Nephron (organoid): ENCODE data around the gene GALNTL6.

ENCODE experiments used
- H3K27ac Mint-ChIP-seq, 3 experiments: 2 replicates each; pipeline ENCODE4 v1.8.0; 2020; ENCODE audit warnings: mixed read lengths in 3 of 3, mild to moderate bottlenecking in 2 of 3, moderate library complexity in 1 of 3
- H3K27me3 Mint-ChIP-seq: 2 replicates; pipeline ENCODE4 v1.8.0; 2021; ENCODE audit warnings: low read depth, mild to moderate bottlenecking, moderate library complexity, mixed read lengths
- H3K36me3 Mint-ChIP-seq: 2 replicates; pipeline ENCODE4 v1.8.0; 2020; ENCODE audit warnings: low read depth, mixed read lengths
- H3K4me1 Mint-ChIP-seq: 2 replicates; pipeline ENCODE4 v1.8.0; 2020; ENCODE audit warnings: mixed read lengths
- H3K4me3 Mint-ChIP-seq, 3 experiments: 2 replicates each; pipeline ENCODE4 v1.8.0; 2020; ENCODE audit warnings: mild to moderate bottlenecking in 3 of 3, mixed read lengths in 3 of 3, moderate library complexity in 2 of 3
- H3K9me3 Mint-ChIP-seq: 2 replicates; pipeline ENCODE4 v1.8.0; 2020; ENCODE audit warnings: mixed read lengths
- CTCF ChIP-seq, 3 experiments: fragments of 200-600 bp; sonication (generic); IDR thresholded peaks; one replicate each; pipeline ENCODE4 v1.5.0; 2021; ENCODE audit warnings: antibody characterized with exemption in 3 of 3; ENCODE audit not compliant: unreplicated experiment in 3 of 3

Gene GALNTL6

GRCh38 chr4:172978848-172979247 is 1165.6 kb downstream of the GALNTL6 start:
- Mint-ChIP-seq H3K27me3 (no peaks in the 10 kb centered on the region), H3K4me1 (no peaks in the 10 kb centered on the region), H3K4me3 (no peak overlapping the region), H3K9me3 (peaks cover 4% of the 10 kb centered on the region), H3K27ac (no peak overlapping the region), H3K36me3 (no peaks in the 10 kb centered on the region)
- no peak for TF ChIP-seq CTCF (IDR thresholded peaks at IDR 0.05; ENCODE audit: unreplicated experiment in 3 of 3)

GRCh38 chr4:172979332-172979731 is 1166.1 kb downstream of the GALNTL6 start:
- TF ChIP-seq CTCF (IDR thresholded peaks at IDR 0.05; ENCODE audit: unreplicated experiment in 3 of 3): no peak
- Mint-ChIP-seq H3K36me3 (no peaks in the 10 kb centered on the region), H3K27ac (no peak overlapping the region), H3K4me1 (no peaks in the 10 kb centered on the region), H3K4me3 (no peak overlapping the region), H3K27me3 (no peaks in the 10 kb centered on the region), H3K9me3 (peaks cover 4% of the 10 kb centered on the region)

- H3K36me3 Mint-ChIP-seq: no peaks in the 10 kb centered on the region
- H3K27me3 Mint-ChIP-seq: no peaks in the 10 kb centered on the region
- H3K27ac Mint-ChIP-seq: no peak overlapping the region
- peaks cover 4% of the 10 kb centered on the region for H3K9me3 Mint-ChIP-seq
- H3K4me3 Mint-ChIP-seq: no peak overlapping the region
- H3K4me1 Mint-ChIP-seq: no peaks in the 10 kb centered on the region
- TF ChIP-seq CTCF (IDR thresholded peaks at IDR 0.05; ENCODE audit: unreplicated experiment in 3 of 3): no peak
Observed at GRCh38 chr4:172980219-172980618, 1167.0 kb downstream of the GALNTL6 start.

GRCh38 chr4:172982151-172982590 is 1169.0 kb downstream of the GALNTL6 start:
- Mint-ChIP-seq H3K9me3 (peaks cover 4% of the 10 kb centered on the region), H3K27ac (no peak overlapping the region), H3K4me1 (no peaks in the 10 kb centered on the region), H3K27me3 (no peaks in the 10 kb centered on the region), H3K4me3 (no peak overlapping the region), H3K36me3 (no peaks in the 10 kb centered on the region)
- no peak for TF ChIP-seq CTCF (IDR thresholded peaks at IDR 0.05; ENCODE audit: unreplicated experiment in 3 of 3)

GRCh38 chr4:172983014-172983413 is 1169.8 kb downstream of the GALNTL6 start:
- Mint-ChIP-seq H3K27me3 (no peaks in the 10 kb centered on the region), H3K27ac (no peak overlapping the region), H3K4me3 (no peak overlapping the region), H3K9me3 (peaks cover 8% of the 10 kb centered on the region), H3K36me3 (peaks cover 1% of the 10 kb centered on the region), H3K4me1 (no peaks in the 10 kb centered on the region)
- no peak for TF ChIP-seq CTCF (IDR thresholded peaks at IDR 0.05; ENCODE audit: unreplicated experiment in 3 of 3)

- Mint-ChIP-seq H3K36me3 (peaks cover 4% of the 10 kb centered on the region), H3K27ac (no peak overlapping the region), H3K4me3 (no peak overlapping the region), H3K4me1 (no peaks in the 10 kb centered on the region), H3K27me3 (no peaks in the 10 kb centered on the region), H3K9me3 (peaks cover 12% of the 10 kb centered on the region)
- no peak for TF ChIP-seq CTCF (IDR thresholded peaks at IDR 0.05; ENCODE audit: unreplicated experiment in 3 of 3)
Observed at GRCh38 chr4:172983631-172984030, 1170.4 kb downstream of the GALNTL6 start.
